Stimulated activated naive CD8-positive, alpha-beta T cell treated with anti-CD3 and anti-CD28 coated beads, Interleukin-15, amount 100 ng/mL, for 72 hours (primary cell): Measurements from ENCODE around the gene NRM.
A peak's percentile ranks its signal among the peaks of the same experiment; 100 is the strongest.
"Not testable (repeated sequence)": the region's sequence is repeated elsewhere in the genome, so short reads cannot be mapped to it uniquely, and the experiment has no call there.

Experiments used
- ATAC-seq: fragments of 150-1000 bp; cut with Tn5 transposase; 2 replicates; pipeline ENCODE4 v1.10.0; 2021; ENCODE audit warnings: mild to moderate bottlenecking, moderate library complexity
- DNase-seq, 2 donors: peaks; one replicate each; pipeline ENCODE4 v3.0.0; 2021 to 2022
- H3K27ac Mint-ChIP-seq, 2 donors: one replicate each; pipeline ENCODE4 v1.8.0; 2022; ENCODE audit warnings: mild to moderate bottlenecking in 2 of 2, mixed read lengths in 2 of 2, moderate library complexity in 2 of 2
- H3K27me3 Mint-ChIP-seq: one replicate; pipeline ENCODE4 v1.8.0; 2022; ENCODE audit warnings: mixed read lengths
- H3K4me1 Mint-ChIP-seq: one replicate; pipeline ENCODE4 v1.8.0; 2022; ENCODE audit warnings: mild to moderate bottlenecking, mixed read lengths
- H3K4me3 Mint-ChIP-seq, 2 donors: one replicate each; pipeline ENCODE4 v1.8.0; 2022; ENCODE audit warnings: mild to moderate bottlenecking in 2 of 2, mixed read lengths in 2 of 2, moderate library complexity in 1 of 2
- H3K9me3 Mint-ChIP-seq, 2 donors: one replicate each; pipeline ENCODE4 v1.8.0; 2022; ENCODE audit warnings: mixed read lengths in 2 of 2

Gene NRM

DNA sequence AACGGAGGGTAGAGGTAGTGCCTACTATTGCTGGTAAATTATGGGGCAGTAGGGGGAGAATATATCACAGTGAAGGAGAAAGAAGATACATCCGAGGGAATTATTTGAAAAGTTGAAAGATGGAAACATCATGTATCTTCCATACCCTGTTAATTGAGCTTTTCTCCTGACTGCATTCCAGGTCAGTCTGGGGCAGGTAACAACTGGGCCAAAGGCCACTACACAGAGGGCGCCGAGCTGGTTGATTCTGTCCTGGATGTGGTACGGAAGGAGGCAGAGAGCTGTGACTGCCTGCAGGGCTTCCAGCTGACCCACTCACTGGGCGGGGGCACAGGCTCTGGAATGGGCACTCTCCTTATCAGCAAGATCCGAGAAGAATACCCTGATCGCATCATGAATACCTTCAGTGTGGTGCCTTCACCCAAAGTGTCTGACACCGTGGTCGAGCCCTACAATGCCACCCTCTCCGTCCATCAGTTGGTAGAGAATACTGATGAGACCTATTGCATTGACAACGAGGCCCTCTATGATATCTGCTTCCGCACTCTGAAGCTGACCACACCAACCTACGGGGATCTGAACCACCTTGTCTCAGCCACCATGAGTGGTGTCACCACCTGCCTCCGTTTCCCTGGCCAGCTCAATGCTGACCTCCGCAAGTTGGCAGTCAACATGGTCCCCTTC, 32.5 kb upstream of the NRM start:
- DNase-seq, H3K9me3 Mint-ChIP-seq, ATAC-seq, H3K27me3 Mint-ChIP-seq: not testable (repeated sequence)
- Mint-ChIP-seq H3K4me1 (peaks cover 68% of the 10 kb centered on the region), H3K4me3 (peak overlapping the region; percentile 88), H3K27ac (peak overlapping the region in 1 of 2 donors; percentile 99)

DNA sequence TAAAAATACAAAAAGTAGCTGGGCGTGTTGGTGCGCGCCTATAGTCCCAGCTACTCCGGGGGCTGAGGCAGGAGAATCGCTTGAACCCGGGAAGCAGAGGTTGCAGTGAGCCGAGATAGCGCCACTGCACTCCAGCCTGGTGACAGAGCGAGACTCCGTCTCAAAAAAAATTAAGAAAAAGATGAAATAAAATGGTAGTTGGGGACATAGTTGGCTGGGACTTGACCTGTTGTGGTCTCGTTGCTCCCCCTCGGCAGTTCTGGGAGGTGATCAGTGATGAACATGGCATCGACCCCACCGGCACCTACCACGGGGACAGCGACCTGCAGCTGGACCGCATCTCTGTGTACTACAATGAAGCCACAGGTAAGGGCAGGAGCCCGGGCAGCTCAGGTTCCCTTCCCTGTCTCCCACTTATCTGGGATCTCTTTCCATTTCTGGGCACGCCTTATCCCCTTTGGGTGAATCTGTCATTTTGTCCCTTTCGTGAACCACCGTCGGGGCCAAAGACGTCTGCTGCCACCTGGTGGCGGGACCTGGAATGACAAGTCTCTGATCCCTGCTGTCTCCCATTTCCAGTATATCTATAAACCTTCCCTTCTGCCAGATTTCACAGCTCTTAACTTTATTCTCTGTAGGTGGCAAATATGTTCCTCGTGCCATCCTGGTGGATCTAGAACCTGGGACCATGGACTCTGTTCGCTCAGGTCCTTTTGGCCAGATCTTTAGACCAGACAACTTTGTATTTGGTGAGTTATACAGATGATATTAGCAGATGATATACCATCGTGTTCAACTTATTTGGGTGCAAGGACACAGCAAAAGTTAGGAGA, 31.7 kb upstream of the NRM start:
- peak overlapping the region; percentile 79 to 99 for H3K27ac Mint-ChIP-seq
- DNase-seq: peak; percentile 80 to 81
- H3K4me1 Mint-ChIP-seq: peaks cover 65% of the 10 kb centered on the region
- peak overlapping the region; percentile 88 for H3K4me3 Mint-ChIP-seq
- H3K27me3 Mint-ChIP-seq: no peaks in the 10 kb centered on the region
- ATAC-seq: no peak
- no peaks in the 10 kb centered on the region for H3K9me3 Mint-ChIP-seq

- not testable (repeated sequence) for ATAC-seq, H3K27me3 Mint-ChIP-seq, H3K9me3 Mint-ChIP-seq
- peaks cover 69% of the 10 kb centered on the region for H3K4me1 Mint-ChIP-seq
- peak in 1 of 2 donors; percentile 39 for DNase-seq
- peak overlapping the region; percentile 88 for H3K4me3 Mint-ChIP-seq
- H3K27ac Mint-ChIP-seq: peak overlapping the region; percentile 79 to 99
Observed at GRCh38 chr6:30722025-30722279, 31.2 kb upstream of the NRM start.

DNA sequence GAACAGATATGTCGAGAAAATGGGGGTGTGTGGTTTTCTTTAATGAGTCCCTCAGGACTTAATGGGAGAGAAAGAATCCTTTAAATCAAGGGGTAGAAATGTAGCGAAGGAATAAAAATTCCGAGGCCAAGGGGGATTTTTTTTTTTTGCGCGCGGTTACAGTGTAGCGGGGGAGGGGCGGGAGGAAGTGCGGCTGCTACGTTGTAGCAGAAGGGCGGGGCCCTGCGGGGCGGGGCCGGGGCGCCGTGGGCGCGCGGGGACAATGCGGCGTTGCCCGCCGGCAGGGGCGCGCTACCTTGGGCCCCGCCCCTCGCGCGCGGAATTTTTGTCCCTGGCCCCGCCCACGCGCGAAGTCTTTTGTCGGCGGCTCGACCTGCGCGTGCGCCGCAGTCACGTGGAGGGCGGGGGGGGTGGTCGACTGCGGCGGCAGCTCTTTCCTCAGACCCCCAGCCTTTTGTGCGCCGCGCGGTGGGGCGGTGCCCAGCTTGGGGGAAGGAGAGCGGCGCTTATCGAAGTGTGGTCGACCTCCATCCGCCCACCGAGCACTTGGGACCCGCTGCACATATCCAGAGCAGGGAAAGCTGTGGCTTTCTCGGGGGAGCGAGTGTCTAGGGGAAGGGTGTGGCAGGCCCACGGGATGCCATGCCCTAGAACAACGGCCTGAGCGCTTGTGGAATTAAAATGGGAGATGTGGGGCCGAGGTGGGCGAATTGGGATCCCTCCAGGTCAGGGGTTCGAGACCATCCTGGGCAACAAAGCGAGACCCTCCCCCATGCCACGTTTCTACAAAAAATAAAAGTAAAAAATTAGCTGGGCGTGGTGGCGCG, 30.6 kb upstream of the NRM start:
- Mint-ChIP-seq H3K27me3 (no peaks in the 10 kb centered on the region), H3K27ac (peak overlapping the region; percentile 99), H3K9me3 (no peaks in the 10 kb centered on the region), H3K4me3 (peak overlapping the region; percentile 88), H3K4me1 (peaks cover 75% of the 10 kb centered on the region)
- DNase-seq (peak; percentile 94 to 96), ATAC-seq (peak; percentile 30)

- Mint-ChIP-seq H3K27ac (peak overlapping the region; percentile 99), H3K27me3 (no peaks in the 10 kb centered on the region), H3K4me1 (peaks cover 79% of the 10 kb centered on the region), H3K9me3 (no peaks in the 10 kb centered on the region), H3K4me3 (peak overlapping the region; percentile 88)
- DNase-seq: peak; percentile 65 to 79
- ATAC-seq: no peak
Observed at GRCh38 chr6:30720738-30721197, 30.0 kb upstream of the NRM start.

DNA sequence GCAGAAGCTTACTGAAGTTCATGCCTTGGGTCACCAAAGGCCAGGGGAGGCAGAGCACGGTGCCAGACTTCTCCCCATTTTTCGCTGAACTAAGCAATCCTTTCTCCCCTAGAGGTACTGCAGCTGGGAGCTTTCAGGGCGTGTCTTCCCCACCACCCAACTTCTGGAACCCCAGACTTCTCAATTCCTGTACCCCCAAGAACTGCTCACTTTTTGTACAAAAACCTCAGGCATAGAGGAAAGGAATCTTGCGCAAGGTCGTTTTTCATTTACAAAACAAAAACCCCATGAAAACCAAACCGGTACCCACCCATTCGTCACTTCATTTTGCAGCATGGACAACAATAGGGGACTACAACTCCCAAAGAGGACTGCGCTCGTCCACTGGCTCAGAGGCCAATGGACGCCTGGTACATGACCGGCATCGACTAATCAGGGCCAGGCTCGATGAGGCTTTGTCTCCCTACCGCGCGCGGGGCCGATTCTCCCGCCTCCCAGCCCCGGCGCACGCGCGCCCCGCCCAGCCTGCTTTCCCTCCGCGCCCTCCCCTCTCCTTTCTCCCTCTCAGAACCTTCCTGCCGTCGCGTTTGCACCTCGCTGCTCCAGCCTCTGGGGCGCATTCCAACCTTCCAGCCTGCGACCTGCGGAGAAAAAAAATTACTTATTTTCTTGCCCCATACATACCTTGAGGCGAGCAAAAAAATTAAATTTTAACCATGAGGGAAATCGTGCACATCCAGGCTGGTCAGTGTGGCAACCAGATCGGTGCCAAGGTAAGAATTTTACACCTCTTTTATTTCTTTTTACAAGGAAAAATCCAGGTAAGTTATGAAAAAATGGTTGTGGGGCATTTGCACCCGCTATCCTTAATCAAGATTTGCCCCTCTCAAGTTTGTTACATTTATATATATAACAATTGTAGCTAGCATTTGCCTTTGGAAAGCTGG, 29.3 kb upstream of the NRM start, which contains the start of gene TUBB:
TUBB (plus strand) TSS at position 562 of the 947 bp plus-strand sequence; CDS start at position 717, 155 bp downstream.
- Mint-ChIP-seq H3K27ac (peak within 1 kb of the TSS; percentile 99), H3K4me1 (peaks cover 79% of the 10 kb centered on the region), H3K4me3 (peak within 1 kb of the TSS; percentile 88), H3K9me3 (no peaks in the 10 kb centered on the region), H3K27me3 (no peaks in the 10 kb centered on the region)
- peak; percentile 72 for ATAC-seq
- DNase-seq: peak; percentile 91 to 95

- ATAC-seq (no peak), DNase-seq (no peak)
- Mint-ChIP-seq H3K4me1 (peaks cover 78% of the 10 kb centered on the region), H3K27ac (peak overlapping the region; percentile 99), H3K4me3 (peak overlapping the region; percentile 88), H3K9me3 (no peaks in the 10 kb centered on the region), H3K27me3 (no peaks in the 10 kb centered on the region)
Observed at GRCh38 chr6:30719356-30719755, 28.6 kb upstream of the NRM start.

GRCh38 chr6:30717845-30718720, 27.3 kb upstream of the NRM start:
- not testable (repeated sequence) for ATAC-seq, H3K27me3 Mint-ChIP-seq, DNase-seq, H3K9me3 Mint-ChIP-seq
- H3K4me1 Mint-ChIP-seq: peaks cover 72% of the 10 kb centered on the region
- H3K27ac Mint-ChIP-seq: peak overlapping the region; percentile 97 to 100
- peak overlapping the region; percentile 88 for H3K4me3 Mint-ChIP-seq

GRCh38 chr6:30717129-30717844, 26.5 kb upstream of the NRM start, which contains the start of gene MDC1:
TSS of gene MDC1 (minus strand) at chr6:30717281. CDS start at chr6:30715175, 2,106 bp downstream.
- ATAC-seq (peak; percentile 87), DNase-seq (peak; percentile 99 to 100)
- H3K4me3 Mint-ChIP-seq: peak within 1 kb of the TSS; percentile 88
- peak within 1 kb of the TSS; percentile 99 to 100 for H3K27ac Mint-ChIP-seq
- H3K9me3 Mint-ChIP-seq: no peaks in the 10 kb centered on the region
- peaks cover 72% of the 10 kb centered on the region for H3K4me1 Mint-ChIP-seq
- no peaks in the 10 kb centered on the region for H3K27me3 Mint-ChIP-seq

DNA sequence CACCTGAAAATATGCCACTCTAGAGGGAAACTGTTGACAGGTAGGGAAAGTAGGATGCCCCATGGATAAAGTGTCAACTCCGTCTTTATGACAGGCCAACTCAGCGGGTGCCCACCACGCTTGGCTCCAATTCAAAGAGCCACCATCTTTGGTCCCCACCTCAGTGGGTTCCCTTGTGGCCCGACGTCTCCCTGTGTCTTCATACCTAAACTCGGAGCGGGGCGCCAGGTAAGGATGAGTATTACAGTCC, 26.0 kb upstream of the NRM start:
- DNase-seq (no peak), ATAC-seq (no peak)
- Mint-ChIP-seq H3K4me1 (peaks cover 73% of the 10 kb centered on the region), H3K27me3 (no peaks in the 10 kb centered on the region), H3K4me3 (peak overlapping the region; percentile 88), H3K9me3 (no peaks in the 10 kb centered on the region), H3K27ac (peak overlapping the region; percentile 99 to 100)

DNA sequence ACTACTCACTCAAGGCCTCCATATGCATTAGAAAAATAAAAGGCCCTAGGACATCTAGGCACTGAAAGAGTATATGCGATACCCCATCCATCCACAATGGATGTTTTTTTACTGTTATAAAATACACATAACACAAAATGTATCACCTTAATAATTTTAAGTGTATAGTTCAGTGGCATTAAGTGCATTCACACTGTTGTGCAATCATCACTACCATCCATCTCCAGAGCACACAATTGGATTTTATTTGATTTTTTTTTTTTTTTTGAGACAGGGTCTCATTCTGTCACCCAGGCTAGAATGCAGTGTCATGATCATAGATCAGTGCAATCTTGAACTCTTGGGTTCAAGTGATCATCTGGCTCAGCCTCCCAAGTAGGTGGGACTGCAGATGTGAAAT, 23.5 kb upstream of the NRM start:
- H3K27me3 Mint-ChIP-seq: no peaks in the 10 kb centered on the region

DNA sequence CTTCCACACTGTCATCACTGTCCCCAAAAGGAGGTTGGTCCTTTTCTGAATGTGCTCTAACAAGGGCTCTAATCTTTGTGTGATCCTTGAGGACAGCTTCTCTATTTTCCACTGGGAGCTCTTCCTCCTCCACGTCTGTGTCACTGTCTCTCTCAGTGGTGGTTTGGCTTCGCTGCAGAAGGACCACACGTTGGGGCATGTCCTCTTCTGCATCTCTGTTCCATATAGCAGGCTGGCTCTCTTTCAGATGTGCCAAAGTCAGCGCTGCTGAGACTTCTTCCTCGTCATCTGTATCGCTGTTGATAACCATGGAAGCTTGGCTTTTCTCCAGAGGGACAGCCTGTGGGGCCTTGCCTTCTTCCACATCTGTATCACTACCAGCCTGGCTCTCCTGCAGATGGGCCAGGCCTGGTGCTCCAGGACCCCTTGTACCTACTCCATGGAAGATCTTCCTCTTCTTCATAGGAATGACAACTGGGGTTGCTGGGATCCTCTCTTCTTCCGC, 21.7 kb upstream of the NRM start:
- H3K4me3 Mint-ChIP-seq: peak overlapping the region; percentile 34 to 39
- peak overlapping the region; percentile 19 to 50 for H3K27ac Mint-ChIP-seq
- no peaks in the 10 kb centered on the region for H3K9me3 Mint-ChIP-seq

More for the DNA sequence above, 23.5 kb upstream of the NRM start:
- ATAC-seq (no peak), DNase-seq (no peak)
- H3K27ac Mint-ChIP-seq: no peak overlapping the region
- H3K9me3 Mint-ChIP-seq: no peaks in the 10 kb centered on the region
- no peak overlapping the region for H3K4me3 Mint-ChIP-seq
- H3K4me1 Mint-ChIP-seq: peaks cover 71% of the 10 kb centered on the region

DNA sequence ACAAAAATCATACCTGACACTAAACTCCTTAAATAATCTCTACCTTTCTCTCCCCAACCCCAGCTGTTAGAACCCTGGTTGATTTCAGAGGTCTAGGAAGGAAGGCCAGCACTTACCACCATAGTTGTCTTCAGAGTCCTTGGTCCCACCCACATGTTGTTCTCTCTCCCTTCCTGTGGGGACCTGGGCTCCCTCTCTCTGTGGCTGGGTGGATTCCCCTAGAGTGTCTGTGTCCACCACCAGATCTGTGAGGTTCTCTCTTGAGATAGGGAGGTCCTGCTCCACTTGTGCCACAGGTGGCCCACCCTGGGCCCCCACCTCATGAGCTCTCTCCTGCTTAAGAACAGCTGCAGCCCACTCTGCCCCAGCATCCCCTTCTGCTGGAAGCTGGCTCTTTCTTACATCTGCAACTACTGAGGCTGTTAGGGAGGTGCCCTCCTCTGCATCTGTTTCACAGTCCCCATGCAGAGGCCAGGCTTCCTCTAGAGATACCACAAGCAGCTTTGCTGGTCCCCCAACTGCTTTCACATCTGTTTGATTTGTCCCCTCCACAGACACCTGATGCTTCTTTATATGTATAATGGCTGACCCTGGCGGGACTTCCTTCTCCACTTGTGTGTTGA, 21.1 kb upstream of the NRM start:
- ATAC-seq (peak; percentile 88), DNase-seq (peak in 1 of 2 donors; percentile 30)
- H3K9me3 Mint-ChIP-seq: no peaks in the 10 kb centered on the region
- H3K27me3 Mint-ChIP-seq: no peaks in the 10 kb centered on the region
- H3K27ac Mint-ChIP-seq: peak overlapping the region; percentile 4 to 50
- peak overlapping the region; percentile 34 to 39 for H3K4me3 Mint-ChIP-seq
- H3K4me1 Mint-ChIP-seq: peaks cover 50% of the 10 kb centered on the region

More for the DNA sequence above, 21.7 kb upstream of the NRM start:
- Mint-ChIP-seq H3K4me1 (peaks cover 56% of the 10 kb centered on the region), H3K27me3 (no peaks in the 10 kb centered on the region)
- ATAC-seq (no peak), DNase-seq (no peak)
